Heart left ventricle (tissue), 16 donors: Measurements from ENCODE around the gene MRPL50. TPM values are rescaled to one million over a fixed set of nuclear protein-coding genes. Genes with fewer than 3 reads are reported as not detected.

Source experiments
- ATAC-seq, 4 donors: fragments of 200-7000 bp; cut with Tn5 transposase; one replicate each; pipeline ENCODE4 v1.9.1; 2020 to 2022; ENCODE audit warnings: moderate library complexity in 4 of 4, mild to moderate bottlenecking in 3 of 4, moderate number of reproducible peaks in 1 of 4
- DNase-seq, 5 donors: peaks; one replicate each; pipeline ENCODE4 v3.0.0-alpha.2; 2020
- H3K27ac ChIP-seq, 12 donors: fragments of 200-600 bp; sonication (generic) in 4 of 12; one replicate each; pipeline versions ENCODE4 v1.5.0 to v1.8.0; 2016 to 2022; ENCODE audit warnings: mild to moderate bottlenecking in 2 of 12
- H3K27me3 ChIP-seq, 9 donors: fragments of 200-600 bp; sonication (generic) in 2 of 9; one replicate each; pipeline versions ENCODE4 v1.5.1 to v1.8.0; 2016 to 2022; ENCODE audit warnings: mild to moderate bottlenecking in 3 of 9
- H3K36me3 ChIP-seq, 9 donors: fragments of 200-600 bp; sonication (generic) in 2 of 9; one replicate each; pipeline versions ENCODE4 v1.5.0 to v1.8.0; 2018 to 2022; ENCODE audit warnings: mild to moderate bottlenecking in 2 of 9
- H3K4me1 ChIP-seq, 12 donors: fragments of 200-600 bp; sonication (generic) in 4 of 12; one replicate each; pipeline versions ENCODE4 v1.5.0 to v1.8.0; 2016 to 2022; ENCODE audit warnings: mild to moderate bottlenecking in 3 of 12
- H3K4me3 ChIP-seq, 12 donors: fragments of 200-600 bp; sonication (generic) in 4 of 12; one replicate each; pipeline versions ENCODE4 v1.5.0 to v1.8.0; 2017 to 2022; ENCODE audit warnings: mild to moderate bottlenecking in 9 of 12, moderate library complexity in 4 of 12
- H3K9me3 ChIP-seq, 12 donors: fragments of 200-600 bp; sonication (generic) in 4 of 12; one replicate each; pipeline versions ENCODE4 v1.5.0 to v1.8.0; 2016 to 2022; ENCODE audit warnings: mild to moderate bottlenecking in 1 of 12
- POLR2A ChIP-seq, 2 donors: fragments of 450-650 bp; IDR thresholded peaks; one replicate each; pipeline ENCODE4 v1.6.1; 2017; ENCODE audit warnings: antibody characterized with exemption in 2 of 2, mild to moderate bottlenecking in 2 of 2, moderate library complexity in 2 of 2
- WGBS, 4 donors: extraction: QIAGEN DNeasy Blood & Tissue Kit in 2 of 4; methylation state at CpG; one replicate each; pipeline versions ENCODE4 v1.1.5 to v1.1.7; 2013 to 2018; 5-methylcytosine and 5-hydroxymethylcytosine counted together
- intact Hi-C, 10 donors: fragments of 100-400 bp; cut with DNase I; formaldehyde crosslinking; loops; one replicate each; pipeline versions ENCODE4 v1.11.1 to v1.14.2; 2022
- polyA plus RNA-seq, 2 donors: library from polyadenylated mRNA; stranded (reverse); fragments of 200-250 nt; gene quantifications; one replicate each; pipeline ENCODE4 v1.2.3, GENCODE V29; 2013
- total RNA-seq, 9 donors: library from RNA; depleted of rRNA in 2 of 9; stranded (reverse); fragments of >200 nt in 2 of 9; fragmentation: NEBNext Ultra II Directional in 3 of 9; extraction: Animal tissue kit (Norgen Biotek cat#: 25700) in 3 of 9; gene quantifications; one replicate each; pipeline versions ENCODE4 v1.1.0 to v1.2.4, GENCODE V29; 2016 to 2023
- TF ChIP-seq, protein P1 (sequence below), 12 donors: fragments of 200-600 bp; sonication (generic) in 4 of 12; IDR thresholded peaks; one replicate each; pipeline versions ENCODE4 v1.5.0 to v1.8.0; 2018 to 2022; ENCODE audit warnings: antibody characterized with exemption in 12 of 12, mild to moderate bottlenecking in 5 of 12
- donor health status: ischemic (EF 13 %, LVEDD 7.1; RV severe dilation, severe dysfunction).
- donor health status: healthy with polysubstance abuse.
- donor health status: DM: no; HTN: yes; CAD: no.
- donor health status: DM: no; HTN: no; CAD: no.
- donor health status: ischemic (EF 25% LVEDD 6.9; RV normal size, moderate dysfunction).
- donor health status: ischemic (EF 25% LVEDD 5.7; RV mildly dilated, moderate dysfunction).
- donor health status: healthy.
- donor health status: DM: yes; HTN: yes; CAD: no.
- donor health status: ischemic (EF 35%, LVEDD 5.7; RV mildly dilated, moderate dysfunction).
- donor health status: nonischemic (EF 11% LVEDD 7.7; RV severe dilation, severe dysfunction).
- donor health status: DM: yes; HTN: yes; CAD: no.
- donor health status: PGD.
- donor health status: ischemic (EF 29% LVEDD 5.4; RV normal size, mild dysfunction).
- donor health status: nonischemic (EF 23%, LVEDD 6.1; RV moderate dilation, normal function).

Gene MRPL50
- total and polyA plus RNA-seq, 11 donors: 12.3 to 18.3 (median 15.4) TPM

DNA sequence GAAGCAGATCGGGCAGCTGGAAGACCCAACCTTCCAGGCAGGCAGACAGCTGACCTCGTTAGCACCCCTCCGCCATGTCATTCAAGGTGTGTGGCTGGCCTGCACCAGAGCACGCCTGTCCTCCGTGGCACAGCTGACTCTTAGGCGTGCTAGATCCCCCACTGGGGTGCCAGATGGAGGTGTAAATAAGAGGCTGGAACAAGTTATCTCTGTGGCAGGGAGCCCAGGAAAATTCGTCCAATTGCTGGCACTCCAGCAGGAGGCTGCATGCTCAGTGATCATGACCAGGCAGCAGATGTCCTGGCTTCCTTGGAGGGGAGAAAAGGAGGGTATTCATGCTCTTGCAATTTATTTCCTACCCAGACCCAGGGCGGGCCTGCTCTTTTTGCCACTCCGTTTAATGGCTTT is 45.0 kb upstream of the MRPL50 start:
- H3K27ac ChIP-seq: peak overlapping the region in 11 of 12 donors; percentile 5 to 76 (median 54)
- WGBS, 4 donors: 35 to 59% (median 47%) methylated on average over 9 of the region's 9 CpGs
- ATAC-seq: peak; percentile 93 to 98 (median 96)
- DNase-seq: peak; percentile 65 to 88 (median 77)
- H3K36me3 ChIP-seq: no peaks in the 10 kb centered on the region
- H3K4me1 ChIP-seq: peaks cover 0 to 17% (median 0%) of the 10 kb centered on the region in 12 donors
- peaks cover 0 to 7% (median 0%) of the 10 kb centered on the region in 9 donors for H3K27me3 ChIP-seq
- intact Hi-C loops: loop anchor here in 1 of 10 donors (10.0 kb wide), 1 partner anchor 49 kb away; the partner anchor contains the start of genes MRPL50 and ZNF189
- H3K4me3 ChIP-seq: no peak overlapping the region
- no peak for TF ChIP-seq POLR2A (IDR thresholded peaks at IDR 0.05)
- TF ChIP-seq, protein P1, sequence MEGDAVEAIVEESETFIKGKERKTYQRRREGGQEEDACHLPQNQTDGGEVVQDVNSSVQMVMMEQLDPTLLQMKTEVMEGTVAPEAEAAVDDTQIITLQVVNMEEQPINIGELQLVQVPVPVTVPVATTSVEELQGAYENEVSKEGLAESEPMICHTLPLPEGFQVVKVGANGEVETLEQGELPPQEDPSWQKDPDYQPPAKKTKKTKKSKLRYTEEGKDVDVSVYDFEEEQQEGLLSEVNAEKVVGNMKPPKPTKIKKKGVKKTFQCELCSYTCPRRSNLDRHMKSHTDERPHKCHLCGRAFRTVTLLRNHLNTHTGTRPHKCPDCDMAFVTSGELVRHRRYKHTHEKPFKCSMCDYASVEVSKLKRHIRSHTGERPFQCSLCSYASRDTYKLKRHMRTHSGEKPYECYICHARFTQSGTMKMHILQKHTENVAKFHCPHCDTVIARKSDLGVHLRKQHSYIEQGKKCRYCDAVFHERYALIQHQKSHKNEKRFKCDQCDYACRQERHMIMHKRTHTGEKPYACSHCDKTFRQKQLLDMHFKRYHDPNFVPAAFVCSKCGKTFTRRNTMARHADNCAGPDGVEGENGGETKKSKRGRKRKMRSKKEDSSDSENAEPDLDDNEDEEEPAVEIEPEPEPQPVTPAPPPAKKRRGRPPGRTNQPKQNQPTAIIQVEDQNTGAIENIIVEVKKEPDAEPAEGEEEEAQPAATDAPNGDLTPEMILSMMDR (IDR thresholded peaks at IDR 0.05): no peak
- H3K9me3 ChIP-seq: no peaks in the 10 kb centered on the region

DNA sequence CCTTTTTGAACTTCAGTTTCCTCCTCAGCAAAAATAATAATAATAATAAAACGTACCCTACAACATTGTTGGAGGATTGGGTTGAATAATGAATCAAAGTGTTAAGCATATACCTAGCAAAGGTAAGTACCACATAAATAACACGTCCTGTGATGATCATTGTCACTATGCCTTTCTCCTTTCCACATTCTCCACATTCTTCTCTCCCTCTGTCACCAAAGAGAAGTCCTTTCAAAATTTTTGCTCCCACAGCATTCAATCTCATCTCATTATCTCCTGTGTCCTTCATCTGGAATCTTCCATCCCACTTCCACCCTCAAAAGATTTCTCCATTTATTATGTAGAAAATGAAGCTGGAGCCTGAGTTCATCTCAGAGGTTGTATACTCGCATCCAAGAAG is 44.3 kb upstream of the MRPL50 start:
- TF ChIP-seq POLR2A (IDR thresholded peaks at IDR 0.05): no peak
- TF ChIP-seq, protein P1 (IDR thresholded peaks at IDR 0.05): no peak
- no peak for DNase-seq

DNA sequence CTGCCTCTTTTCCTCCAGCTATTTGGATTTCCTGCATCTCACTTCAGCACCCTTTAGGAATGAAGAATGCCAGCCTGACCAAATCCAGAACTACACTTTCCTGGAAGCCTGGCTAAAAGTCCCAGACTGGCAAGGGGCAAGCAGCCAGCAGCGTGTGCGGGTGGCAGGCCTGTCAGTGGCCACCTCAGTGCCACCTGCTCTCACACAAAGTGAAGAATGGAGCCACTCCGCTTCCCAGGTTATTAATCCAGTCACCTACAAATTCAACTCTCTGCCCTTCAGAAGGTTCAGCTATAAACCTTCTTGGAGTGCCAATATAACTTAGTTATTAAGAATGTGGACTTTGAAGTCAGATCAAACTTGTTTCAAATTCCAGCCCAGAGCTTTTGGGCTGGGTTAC is 43.9 kb upstream of the MRPL50 start:
- Histone ChIP-seq H3K36me3 (no peaks in the 10 kb centered on the region), H3K4me3 (no peak overlapping the region), H3K27ac (peak overlapping the region in 10 of 12 donors; percentile 1 to 76 (median 52)), H3K4me1 (peaks cover 0 to 21% (median 0%) of the 10 kb centered on the region in 12 donors), H3K27me3 (no peaks in the 10 kb centered on the region), H3K9me3 (no peaks in the 10 kb centered on the region)
- DNase-seq (peak in 4 of 5 donors; percentile 38 to 72 (median 52)), ATAC-seq (peak; percentile 32 to 72 (median 67))
- TF ChIP-seq, protein P1 (IDR thresholded peaks at IDR 0.05): no peak
- no peak for TF ChIP-seq POLR2A (IDR thresholded peaks at IDR 0.05)
- WGBS, 4 donors: 51 to 66% (median 60%) methylated on average over 3 of the region's 3 CpGs
- intact Hi-C loops: loop anchor here in 1 of 10 donors (10.0 kb wide), 1 partner anchor 48 kb away; the partner anchor contains the start of genes MRPL50 and ZNF189

More for the DNA sequence above, 44.3 kb upstream of the MRPL50 start:
- Histone ChIP-seq H3K27ac (peak overlapping the region in 10 of 12 donors; percentile 1 to 76 (median 52)), H3K4me1 (peaks cover 0 to 21% (median 0%) of the 10 kb centered on the region in 12 donors), H3K9me3 (no peaks in the 10 kb centered on the region), H3K36me3 (no peaks in the 10 kb centered on the region), H3K4me3 (no peak overlapping the region), H3K27me3 (peaks cover 0 to under 1% (median 0%) of the 10 kb centered on the region in 9 donors)
- intact Hi-C loops: loop anchor here in 1 of 10 donors (10.0 kb wide), 1 partner anchor 48 kb away; the partner anchor contains the start of genes MRPL50 and ZNF189
- 75 to 79% (median 76%) methylated on average over 3 of the region's 3 CpGs for WGBS, 4 donors
- no peak for ATAC-seq

DNA sequence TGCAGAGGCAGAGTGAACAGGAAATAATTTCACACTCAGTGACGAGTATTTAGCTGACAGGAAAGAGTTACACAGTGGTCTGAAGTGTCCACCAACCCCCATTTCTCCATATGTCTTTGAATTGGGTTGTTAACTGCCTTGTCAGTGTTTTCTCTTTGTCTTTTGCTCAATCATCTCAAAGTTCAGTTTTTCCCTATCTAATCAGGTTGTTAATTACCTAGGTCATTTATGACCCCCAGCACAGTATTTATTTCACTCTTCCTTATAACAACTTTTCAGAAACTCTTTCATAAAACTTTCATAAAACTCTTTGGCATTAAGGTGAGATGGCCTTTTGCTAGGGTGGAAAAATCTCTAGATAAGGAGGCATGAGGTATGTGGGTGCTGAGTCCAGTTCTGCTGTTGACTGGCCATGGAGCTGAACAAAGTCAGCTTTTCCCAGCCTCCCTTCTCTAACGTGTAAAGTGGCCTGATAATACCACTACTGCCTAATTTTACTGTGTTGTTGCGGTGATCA is 42.4 kb upstream of the MRPL50 start:
- 53 to 61% (median 57%) methylated on average over 3 of the region's 3 CpGs for WGBS, 4 donors
- ATAC-seq: no peak

More for the DNA sequence above, 42.4 kb upstream of the MRPL50 start:
- H3K9me3 ChIP-seq: no peaks in the 10 kb centered on the region
- no peaks in the 10 kb centered on the region for H3K36me3 ChIP-seq
- no peak overlapping the region for H3K27ac ChIP-seq
- H3K27me3 ChIP-seq: no peaks in the 10 kb centered on the region
- intact Hi-C loops: loop anchor here in 1 of 10 donors (10.0 kb wide), 1 partner anchor 46 kb away; the partner anchor contains the start of genes MRPL50 and ZNF189
- H3K4me3 ChIP-seq: no peak overlapping the region
- H3K4me1 ChIP-seq: peaks cover 0 to 21% (median 0%) of the 10 kb centered on the region in 12 donors
- TF ChIP-seq POLR2A (IDR thresholded peaks at IDR 0.05): no peak
- TF ChIP-seq, protein P1 (IDR thresholded peaks at IDR 0.05): no peak
- DNase-seq: no peak
